ENCODE measurements around the gene KIRREL2. TPM values are rescaled to one million over a fixed set of nuclear protein-coding genes. Genes with fewer than 3 reads are reported as not detected.
A peak's percentile ranks its signal among the peaks of the same experiment; 100 is the strongest.
"Not testable (repeated sequence)": the region's sequence is repeated elsewhere in the genome, so short reads cannot be mapped to it uniquely, and the experiment has no call there.

The KIRREL2 gene
- total and polyA plus RNA-seq, 3 donors from 2014 or later = 0.56 to 0.87 (median 0.84) TPM

DNA sequence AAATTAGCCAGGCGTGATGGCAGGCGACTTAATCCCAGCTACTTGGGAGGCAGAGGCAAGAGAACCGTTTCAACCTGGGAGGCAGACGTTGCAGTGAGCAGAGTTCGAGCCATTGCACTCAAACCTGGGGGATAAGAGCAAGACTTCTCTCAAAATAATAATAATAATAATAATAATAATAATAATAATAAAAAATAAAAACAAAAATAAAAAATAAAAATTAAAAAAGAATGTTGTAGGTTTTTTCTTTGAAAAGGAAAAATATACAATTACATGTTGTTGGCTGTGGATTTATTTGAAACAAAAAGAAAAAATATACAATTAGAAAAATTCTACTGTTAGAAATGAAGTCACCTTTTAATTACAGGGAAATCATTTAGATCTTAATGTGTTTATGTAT, 32.6 kb upstream of the KIRREL2 start:
- no peaks in the 10 kb centered on the region for H3K36me3 ChIP-seq (ENCODE audit: low read depth, missing control alignments)
- no peak for DNase-seq
- H3K4me3 ChIP-seq = no peak overlapping the region
- H3K27ac ChIP-seq = no peak overlapping the region
- 90 to 96% methylated on average over 5 of the region's 5 CpGs for WGBS, 2 donors
- H3K9me3 ChIP-seq = no peaks in the 10 kb centered on the region
- TF ChIP-seq, protein P1, sequence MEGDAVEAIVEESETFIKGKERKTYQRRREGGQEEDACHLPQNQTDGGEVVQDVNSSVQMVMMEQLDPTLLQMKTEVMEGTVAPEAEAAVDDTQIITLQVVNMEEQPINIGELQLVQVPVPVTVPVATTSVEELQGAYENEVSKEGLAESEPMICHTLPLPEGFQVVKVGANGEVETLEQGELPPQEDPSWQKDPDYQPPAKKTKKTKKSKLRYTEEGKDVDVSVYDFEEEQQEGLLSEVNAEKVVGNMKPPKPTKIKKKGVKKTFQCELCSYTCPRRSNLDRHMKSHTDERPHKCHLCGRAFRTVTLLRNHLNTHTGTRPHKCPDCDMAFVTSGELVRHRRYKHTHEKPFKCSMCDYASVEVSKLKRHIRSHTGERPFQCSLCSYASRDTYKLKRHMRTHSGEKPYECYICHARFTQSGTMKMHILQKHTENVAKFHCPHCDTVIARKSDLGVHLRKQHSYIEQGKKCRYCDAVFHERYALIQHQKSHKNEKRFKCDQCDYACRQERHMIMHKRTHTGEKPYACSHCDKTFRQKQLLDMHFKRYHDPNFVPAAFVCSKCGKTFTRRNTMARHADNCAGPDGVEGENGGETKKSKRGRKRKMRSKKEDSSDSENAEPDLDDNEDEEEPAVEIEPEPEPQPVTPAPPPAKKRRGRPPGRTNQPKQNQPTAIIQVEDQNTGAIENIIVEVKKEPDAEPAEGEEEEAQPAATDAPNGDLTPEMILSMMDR (IDR thresholded peaks at IDR 0.05) = no peak
- TF ChIP-seq POLR2A (IDR thresholded peaks at IDR 0.05) = no peak
- no peaks in the 10 kb centered on the region for H3K4me1 ChIP-seq
- no peaks in the 10 kb centered on the region for H3K27me3 ChIP-seq
- intact Hi-C loops (cut with DNase I; ENCODE audit: low total_unique reads) = no loop called here

DNA sequence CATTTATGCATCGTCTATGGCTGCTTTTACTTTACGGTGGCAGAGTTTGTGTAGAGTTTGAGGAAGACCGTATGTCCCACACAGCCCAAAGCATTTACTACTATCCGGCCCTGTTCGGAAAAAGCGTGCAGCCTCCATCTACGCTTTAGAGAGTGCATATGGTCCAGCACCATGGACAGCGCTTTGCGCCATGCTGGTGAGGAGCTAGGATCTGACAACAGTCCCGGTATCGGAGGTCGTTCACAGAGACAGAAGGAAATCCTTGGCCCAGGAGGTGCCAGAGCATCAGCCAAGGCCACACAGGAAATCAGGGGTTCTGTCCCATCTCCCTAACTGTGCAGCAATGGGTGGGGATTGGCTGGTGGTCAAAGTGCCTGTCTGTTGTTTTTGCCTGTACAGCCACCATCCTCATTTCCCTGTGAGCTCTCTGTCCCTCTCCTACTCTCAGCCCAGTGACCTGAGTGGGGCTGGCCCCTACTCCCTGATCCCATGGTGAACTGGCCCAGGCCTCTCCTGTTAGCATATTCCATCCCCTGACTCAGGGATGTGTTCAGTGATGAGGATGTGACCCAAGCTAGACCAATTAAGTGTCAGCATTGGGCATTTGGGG, 27.9 kb upstream of the KIRREL2 start:
- WGBS, 2 donors = 4% methylated on average over 10 to 12 of the region's 12 CpGs
- H3K36me3 ChIP-seq (ENCODE audit: low read depth, missing control alignments) = no peaks in the 10 kb centered on the region
- H3K4me3 ChIP-seq = no peak overlapping the region
- no peak overlapping the region for H3K27ac ChIP-seq
- no peak for TF ChIP-seq POLR2A (IDR thresholded peaks at IDR 0.05)
- TF ChIP-seq, protein P1 (IDR thresholded peaks at IDR 0.05) = no peak
- no peaks in the 10 kb centered on the region for H3K4me1 ChIP-seq
- DNase-seq = peak; percentile 89
- H3K27me3 ChIP-seq = no peaks in the 10 kb centered on the region
- no peaks in the 10 kb centered on the region for H3K9me3 ChIP-seq
- intact Hi-C loops (cut with DNase I; ENCODE audit: low total_unique reads) = no loop called here

DNA sequence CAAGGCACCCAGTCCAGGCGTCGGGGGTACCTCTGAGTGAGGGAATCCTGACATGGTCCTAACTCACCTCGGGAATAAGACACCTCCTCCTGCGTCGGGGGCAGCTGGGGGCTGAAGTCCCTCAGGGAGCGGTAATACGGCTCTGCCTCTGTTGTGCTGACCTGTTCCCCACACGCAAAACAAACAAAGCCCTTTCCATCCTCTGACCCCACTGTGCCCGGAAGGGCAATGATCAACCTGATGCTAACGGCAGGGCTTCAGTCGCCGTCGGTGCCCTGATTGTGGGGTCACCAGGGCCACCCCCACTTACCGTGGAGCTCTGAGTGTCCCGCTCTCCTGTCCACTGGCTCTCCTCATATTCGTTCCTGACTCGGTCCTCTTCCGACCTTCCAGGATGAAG, 25.7 kb upstream of the KIRREL2 start:
- DNase-seq = no peak
- TF ChIP-seq POLR2A (IDR thresholded peaks at IDR 0.05) = no peak
- TF ChIP-seq, protein P1 (IDR thresholded peaks at IDR 0.05) = no peak
- intact Hi-C loops (cut with DNase I; ENCODE audit: low total_unique reads) = no loop called here
- Histone ChIP-seq H3K4me1 (no peaks in the 10 kb centered on the region), H3K27ac (no peak overlapping the region), H3K4me3 (no peak overlapping the region), H3K9me3 (no peaks in the 10 kb centered on the region), H3K36me3 (ENCODE audit: low read depth, missing control alignments) (no peaks in the 10 kb centered on the region), H3K27me3 (no peaks in the 10 kb centered on the region)
- 48 to 75% methylated on average over 7 to 18 of the region's 18 CpGs for WGBS, 2 donors

DNA sequence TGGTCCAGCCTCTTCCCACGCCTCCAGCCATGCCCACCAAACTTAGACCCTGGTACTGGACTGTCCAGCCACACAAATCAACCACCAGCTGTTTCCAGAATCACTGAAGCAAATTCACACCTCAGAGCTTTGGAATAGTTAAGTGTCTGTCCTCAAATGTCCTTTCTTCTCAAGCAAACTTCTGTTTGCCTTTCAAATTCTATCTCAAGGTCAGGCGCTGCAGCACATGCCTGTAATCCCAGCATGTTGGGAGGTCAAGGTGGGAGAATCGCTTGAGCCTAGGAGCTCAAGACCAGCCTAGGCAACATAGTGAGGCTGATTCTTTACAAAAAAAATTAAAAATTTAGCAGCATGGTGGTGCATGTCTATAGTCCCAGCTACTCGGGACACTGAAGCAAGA, 24.7 kb upstream of the KIRREL2 start:
- intact Hi-C loops (cut with DNase I; ENCODE audit: low total_unique reads) = no loop called here
- no peak for DNase-seq
- Histone ChIP-seq H3K4me3 (no peak overlapping the region), H3K4me1 (no peaks in the 10 kb centered on the region), H3K9me3 (no peaks in the 10 kb centered on the region), H3K36me3 (ENCODE audit: low read depth, missing control alignments) (no peaks in the 10 kb centered on the region), H3K27ac (no peak overlapping the region), H3K27me3 (no peaks in the 10 kb centered on the region)
- 63 to 67% methylated on average over 4 of the region's 4 CpGs for WGBS, 2 donors
- TF ChIP-seq, protein P1 (IDR thresholded peaks at IDR 0.05) = no peak
- no peak for TF ChIP-seq POLR2A (IDR thresholded peaks at IDR 0.05)

DNA sequence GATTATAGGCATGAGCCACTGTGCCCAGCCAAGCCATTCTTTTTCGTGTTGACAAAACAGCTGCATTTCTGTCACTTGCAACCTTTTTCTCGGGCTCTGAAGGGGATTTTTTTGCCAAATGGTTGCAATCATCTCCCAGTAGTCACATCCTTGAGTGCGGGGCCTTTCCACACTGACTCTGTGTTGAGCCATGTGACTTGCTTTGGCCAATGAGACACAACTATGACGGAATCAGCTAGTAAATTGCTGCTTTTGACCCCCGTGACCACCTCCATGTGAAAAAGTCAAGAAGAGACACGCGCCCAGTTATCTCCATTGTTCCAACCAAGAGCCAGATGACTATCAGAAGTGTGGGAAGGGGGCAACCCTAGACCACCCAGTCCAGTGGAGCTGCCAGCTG, 22.7 kb upstream of the KIRREL2 start:
- WGBS, 2 donors = 64% methylated on average over 7 of the region's 7 CpGs
- no peak for TF ChIP-seq POLR2A (IDR thresholded peaks at IDR 0.05)
- TF ChIP-seq, protein P1 (IDR thresholded peaks at IDR 0.05) = no peak

DNA sequence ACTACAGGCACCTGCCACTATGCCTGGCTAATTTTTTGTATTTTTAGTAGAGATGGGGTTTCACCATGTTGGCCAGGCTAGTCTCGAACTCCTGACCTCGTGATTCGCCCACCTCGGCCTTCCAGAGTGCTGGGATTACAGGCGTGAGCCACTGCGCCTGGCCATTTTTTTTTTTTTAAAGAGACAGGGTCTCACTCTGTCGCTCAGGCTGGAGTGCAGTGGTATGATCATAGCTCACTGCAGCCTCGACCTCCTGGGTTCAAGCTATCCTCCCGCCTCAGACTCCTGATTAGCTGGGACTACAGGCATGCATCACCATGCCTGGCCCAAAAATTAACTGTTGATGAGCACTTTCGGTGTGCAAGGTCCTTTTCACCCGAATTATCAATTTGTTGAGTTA, 20.6 kb upstream of the KIRREL2 start:
- H3K27me3 ChIP-seq; DNase-seq; H3K4me3 ChIP-seq; H3K4me1 ChIP-seq; intact Hi-C loops (cut with DNase I; ENCODE audit: low total_unique reads); H3K36me3 ChIP-seq (ENCODE audit: low read depth, missing control alignments); H3K9me3 ChIP-seq; H3K27ac ChIP-seq: not testable (repeated sequence)
- WGBS, 2 donors = 64 to 66% methylated on average over 11 of the region's 11 CpGs

More for the DNA sequence above, 22.7 kb upstream of the KIRREL2 start:
- DNase-seq = no peak
- no peaks in the 10 kb centered on the region for H3K4me1 ChIP-seq
- H3K27me3 ChIP-seq = no peaks in the 10 kb centered on the region
- no peak overlapping the region for H3K4me3 ChIP-seq
- H3K9me3 ChIP-seq = no peaks in the 10 kb centered on the region
- intact Hi-C loops (cut with DNase I; ENCODE audit: low total_unique reads) = no loop called here
- no peak overlapping the region for H3K27ac ChIP-seq
- no peaks in the 10 kb centered on the region for H3K36me3 ChIP-seq (ENCODE audit: low read depth, missing control alignments)

Measured in testis (tissue), 3 donors.